A549 (cell line): ENCODE data around the gene SNUPN.

Source experiments
- CEBPB ChIP-seq, 2 experiments: fragments of >200 bp in 1 of 2; sonication (Bioruptor Twin) in 1 of 2; formaldehyde crosslinking in 1 of 2; IDR thresholded peaks; 2 replicates each; pipeline ENCODE4 v1.6.1; 2012 to 2016
- GATA3 ChIP-seq: IDR thresholded peaks from 2 replicates; pipeline ENCODE4 v1.6.1; 2012; ENCODE audit warnings: borderline replicate concordance
- HOXA7 ChIP-seq: fragments of 250-450 bp; sonication (Bioruptor Pico); IDR thresholded peaks from 2 replicates; pipeline ENCODE4 v1.5.0; 2020; ENCODE audit warnings: mild to moderate bottlenecking, moderate library complexity
- JUNB ChIP-seq: fragments of >200 bp; sonication (Bioruptor Twin); formaldehyde crosslinking; IDR thresholded peaks from 2 replicates; pipeline ENCODE4 v1.6.1; 2016
- POLR2A ChIP-seq: IDR thresholded peaks from 2 replicates; pipeline ENCODE4 v1.6.1; 2012; ENCODE audit warnings: mild to moderate bottlenecking, low read length
- SMC3 ChIP-seq: fragments of >200 bp; sonication (Bioruptor Twin); formaldehyde crosslinking; IDR thresholded peaks from 3 replicates; pipeline ENCODE4 v1.6.1; 2018; ENCODE audit warnings: inconsistent platforms
- TF ChIP-seq, protein P1 (sequence below): fragments of 200-600 bp; sonication (generic); IDR thresholded peaks from 2 replicates; pipeline ENCODE4 v1.6.1; 2016; ENCODE audit warnings: antibody characterized with exemption, mild to moderate bottlenecking, moderate library complexity
- TF ChIP-seq, protein P2 (sequence below): fragments of >200 bp; sonication (Bioruptor Twin); formaldehyde crosslinking; IDR thresholded peaks from 3 replicates; pipeline ENCODE4 v1.5.1; 2016
- TF ChIP-seq, protein P3 (sequence below): IDR thresholded peaks from 2 replicates; pipeline ENCODE4 v1.6.1; 2012
- TF ChIP-seq, protein P4 (sequence below): fragments of 150-350 bp; IDR thresholded peaks from 2 replicates; pipeline ENCODE4 v1.6.1; 2014; ENCODE audit warnings: low read depth, mild to moderate bottlenecking, low read length

DNA sequence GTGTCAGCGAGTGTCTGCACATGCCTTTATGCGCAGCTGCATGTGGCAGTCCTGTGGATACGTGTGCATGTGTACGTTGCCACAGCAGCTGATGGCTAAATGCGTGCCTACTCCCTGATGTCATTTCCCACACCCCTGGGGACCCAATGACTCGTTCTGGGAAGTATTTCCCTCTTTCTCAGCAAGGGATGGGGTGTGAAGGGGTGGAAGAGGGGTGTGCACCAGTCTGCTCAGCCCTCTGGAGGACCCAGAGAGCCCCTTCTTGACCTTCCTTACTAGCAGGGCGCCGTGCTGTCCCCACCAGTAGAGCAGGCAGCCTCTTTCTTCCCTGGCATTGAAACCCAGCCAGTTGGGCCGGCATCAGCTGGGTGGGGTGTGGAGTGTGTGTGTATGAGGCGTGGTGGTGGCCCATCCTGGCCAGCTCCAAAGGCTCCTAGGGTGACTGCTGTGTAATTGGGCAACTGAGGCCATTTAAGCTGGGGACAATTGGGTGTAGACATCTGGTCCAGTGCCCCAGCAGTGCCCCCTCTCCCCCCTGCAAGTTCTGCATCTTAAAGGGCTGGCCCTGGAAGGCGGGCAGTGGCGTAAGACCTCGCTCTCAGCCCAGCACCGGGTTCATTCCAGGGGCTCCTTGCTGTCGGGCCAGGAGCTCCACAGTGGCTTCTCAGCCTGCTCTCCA is 41.4 kb upstream of the SNUPN start:
- TF ChIP-seq, protein P1, sequence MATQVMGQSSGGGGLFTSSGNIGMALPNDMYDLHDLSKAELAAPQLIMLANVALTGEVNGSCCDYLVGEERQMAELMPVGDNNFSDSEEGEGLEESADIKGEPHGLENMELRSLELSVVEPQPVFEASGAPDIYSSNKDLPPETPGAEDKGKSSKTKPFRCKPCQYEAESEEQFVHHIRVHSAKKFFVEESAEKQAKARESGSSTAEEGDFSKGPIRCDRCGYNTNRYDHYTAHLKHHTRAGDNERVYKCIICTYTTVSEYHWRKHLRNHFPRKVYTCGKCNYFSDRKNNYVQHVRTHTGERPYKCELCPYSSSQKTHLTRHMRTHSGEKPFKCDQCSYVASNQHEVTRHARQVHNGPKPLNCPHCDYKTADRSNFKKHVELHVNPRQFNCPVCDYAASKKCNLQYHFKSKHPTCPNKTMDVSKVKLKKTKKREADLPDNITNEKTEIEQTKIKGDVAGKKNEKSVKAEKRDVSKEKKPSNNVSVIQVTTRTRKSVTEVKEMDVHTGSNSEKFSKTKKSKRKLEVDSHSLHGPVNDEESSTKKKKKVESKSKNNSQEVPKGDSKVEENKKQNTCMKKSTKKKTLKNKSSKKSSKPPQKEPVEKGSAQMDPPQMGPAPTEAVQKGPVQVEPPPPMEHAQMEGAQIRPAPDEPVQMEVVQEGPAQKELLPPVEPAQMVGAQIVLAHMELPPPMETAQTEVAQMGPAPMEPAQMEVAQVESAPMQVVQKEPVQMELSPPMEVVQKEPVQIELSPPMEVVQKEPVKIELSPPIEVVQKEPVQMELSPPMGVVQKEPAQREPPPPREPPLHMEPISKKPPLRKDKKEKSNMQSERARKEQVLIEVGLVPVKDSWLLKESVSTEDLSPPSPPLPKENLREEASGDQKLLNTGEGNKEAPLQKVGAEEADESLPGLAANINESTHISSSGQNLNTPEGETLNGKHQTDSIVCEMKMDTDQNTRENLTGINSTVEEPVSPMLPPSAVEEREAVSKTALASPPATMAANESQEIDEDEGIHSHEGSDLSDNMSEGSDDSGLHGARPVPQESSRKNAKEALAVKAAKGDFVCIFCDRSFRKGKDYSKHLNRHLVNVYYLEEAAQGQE = no peak
- TF ChIP-seq, protein P2, sequence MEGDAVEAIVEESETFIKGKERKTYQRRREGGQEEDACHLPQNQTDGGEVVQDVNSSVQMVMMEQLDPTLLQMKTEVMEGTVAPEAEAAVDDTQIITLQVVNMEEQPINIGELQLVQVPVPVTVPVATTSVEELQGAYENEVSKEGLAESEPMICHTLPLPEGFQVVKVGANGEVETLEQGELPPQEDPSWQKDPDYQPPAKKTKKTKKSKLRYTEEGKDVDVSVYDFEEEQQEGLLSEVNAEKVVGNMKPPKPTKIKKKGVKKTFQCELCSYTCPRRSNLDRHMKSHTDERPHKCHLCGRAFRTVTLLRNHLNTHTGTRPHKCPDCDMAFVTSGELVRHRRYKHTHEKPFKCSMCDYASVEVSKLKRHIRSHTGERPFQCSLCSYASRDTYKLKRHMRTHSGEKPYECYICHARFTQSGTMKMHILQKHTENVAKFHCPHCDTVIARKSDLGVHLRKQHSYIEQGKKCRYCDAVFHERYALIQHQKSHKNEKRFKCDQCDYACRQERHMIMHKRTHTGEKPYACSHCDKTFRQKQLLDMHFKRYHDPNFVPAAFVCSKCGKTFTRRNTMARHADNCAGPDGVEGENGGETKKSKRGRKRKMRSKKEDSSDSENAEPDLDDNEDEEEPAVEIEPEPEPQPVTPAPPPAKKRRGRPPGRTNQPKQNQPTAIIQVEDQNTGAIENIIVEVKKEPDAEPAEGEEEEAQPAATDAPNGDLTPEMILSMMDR = no peak
- TF ChIP-seq CEBPB (IDR thresholded peaks at IDR 0.05) (0 out of 4 replicates have a peak, but pooled peaks of 1 of the 2 experiments have one; percentile 1), GATA3 (peak; percentile 73; the same call in 1 of the 2 replicates), SMC3 (no peak), HOXA7 (CRISPR knock-in tag) (no peak), POLR2A (no peak), JUNB (peak; percentile 47; the same call in 1 of the 2 replicates)
- TF ChIP-seq, protein P3, sequence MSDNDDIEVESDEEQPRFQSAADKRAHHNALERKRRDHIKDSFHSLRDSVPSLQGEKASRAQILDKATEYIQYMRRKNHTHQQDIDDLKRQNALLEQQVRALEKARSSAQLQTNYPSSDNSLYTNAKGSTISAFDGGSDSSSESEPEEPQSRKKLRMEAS = peak; percentile 97
- TF ChIP-seq, protein P4, sequence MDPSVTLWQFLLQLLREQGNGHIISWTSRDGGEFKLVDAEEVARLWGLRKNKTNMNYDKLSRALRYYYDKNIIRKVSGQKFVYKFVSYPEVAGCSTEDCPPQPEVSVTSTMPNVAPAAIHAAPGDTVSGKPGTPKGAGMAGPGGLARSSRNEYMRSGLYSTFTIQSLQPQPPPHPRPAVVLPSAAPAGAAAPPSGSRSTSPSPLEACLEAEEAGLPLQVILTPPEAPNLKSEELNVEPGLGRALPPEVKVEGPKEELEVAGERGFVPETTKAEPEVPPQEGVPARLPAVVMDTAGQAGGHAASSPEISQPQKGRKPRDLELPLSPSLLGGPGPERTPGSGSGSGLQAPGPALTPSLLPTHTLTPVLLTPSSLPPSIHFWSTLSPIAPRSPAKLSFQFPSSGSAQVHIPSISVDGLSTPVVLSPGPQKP = no peak
